ENCODE measurements around the gene SEC14L3.

GRCh38 chr22:30491381-30491780, 19.6 kb upstream of the SEC14L3 start:
- no peak for TF ChIP-seq CTCF (IDR thresholded peaks at IDR 0.05)
- no peak for TF ChIP-seq POLR2A (IDR thresholded peaks at IDR 0.05)
